Measurements from ENCODE around the gene RPA4. TPM values are rescaled to one million over a fixed set of nuclear protein-coding genes. Genes with fewer than 3 reads are reported as not detected.

The RPA4 gene
- 10.1 and 11.8 TPM in 2 replicates for total RNA-seq (2013; cell fraction: nucleolus; rRNA removed)
- total RNA-seq (2014; rRNA removed): 0.73 and 1.1 TPM in 2 replicates
- 0.83 and 1.3 TPM in 2 replicates for total RNA-seq (2014; rRNA removed; fragmentation: Illumina TruSeq; extraction: Trizol)
- 0.62 and 0.66 TPM in 2 replicates for total RNA-seq (2021)
- 0.17 TPM for polyA plus RNA-seq (2011; ENCODE audit: low read depth)
- polyA plus RNA-seq (2011; rRNA removed): 0.26 and 0.42 TPM in 2 replicates
- polyA plus RNA-seq (2011; cell fraction: cytosol; rRNA removed): 0.12 and 0.32 TPM in 2 replicates
- polyA plus RNA-seq (2011; cell fraction: nucleus; rRNA removed): 0.88 and 1.1 TPM in 2 replicates
- 0.08 TPM in 1 of 2 replicates, not detected in the other for polyA plus RNA-seq (2012)
- polyA plus RNA-seq (2014; fragmentation: Illumina TruSeq; extraction: Trizol): 0.11 and 0.25 TPM in 2 replicates
- under 1 TPM; 0.26 to 0.84 TPM for polyA plus RNA-seq (2014; fragmentation: Nextera tagmentation; extraction: Ambion mirVana)
- 0.16 and 0.45 TPM in 2 replicates for polyA plus RNA-seq (2014; rRNA removed)
- under 1 TPM; 0.20 TPM for polyA plus RNA-seq (2016; fragmentation: Nextera tagmentation; extraction: Ambion mirVana)
- polyA minus RNA-seq (2011; rRNA and poly(A)+ RNA removed): 4.7 and 4.9 TPM in 2 replicates
- not detected in 2 replicates for polyA minus RNA-seq (2011; cell fraction: cytosol; rRNA and poly(A)+ RNA removed)
- 5.4 and 10.0 TPM in 2 replicates for polyA minus RNA-seq (2011; cell fraction: nucleus; rRNA and poly(A)+ RNA removed)
- Bru-seq, nascent RNA: percentile 55 among the genes with signal in this experiment
- BruChase-seq, experiment 1, labeled RNA remaining after a 6-hour chase: percentile 43 among the genes with signal in this experiment
- percentile 44 among the genes with signal in this experiment for BruChase-seq, experiment 2, labeled RNA remaining after a 2-hour chase
- long read RNA-seq, experiment 1: 0 reads
- long read RNA-seq, experiment 2, partial matches to known transcripts: 0 of 1 reads
- long read RNA-seq, experiment 2, other reads (novel, unspliced or antisense): 0 of 1 reads

GRCh38 chrX:96883608-96884007, at the start of gene RPA4:
RPA4 (plus strand) TSS chrX:96883908; CDS start chrX:96884311, 403 bp downstream.
- FAIRE-seq (no peak), DNase-seq (ENCODE audit: low read depth, low spot score) (no peak), ATAC-seq (no peak)
- ChIA-PET POLR2A (no interaction called here), CTCF (no interaction called here), SMC1A (ENCODE audit: uncharacterized antibody, unreplicated experiment) (no interaction called here), RAD21 (ENCODE audit: unreplicated experiment) (no interaction called here)
- H3K27me3 ChIP-seq (replicated peaks in 1 of 2; ENCODE audit: control insufficient read depth in 2 of 2, insufficient read depth in 2 of 2, low read length in 1 of 2): no peaks in the 10 kb centered on the region
- WGBS (ENCODE audit: insufficient coverage, insufficient replicate concordance, low lambda C conversion rate, missing lambda C conversion rate): 73% methylated on average over 10 of the region's 10 CpGs
- no peaks in the 10 kb centered on the region for H3K36me3 ChIP-seq (ENCODE audit: control insufficient read depth in 2 of 2, insufficient read depth in 2 of 2, low read length in 1 of 2)
- H4K20me1 ChIP-seq (ENCODE audit: control insufficient read depth, insufficient read depth): no peaks in the 10 kb centered on the region
- no peak within 1 kb of the TSS for H3K9ac ChIP-seq (ENCODE audit: control insufficient read depth, insufficient read depth, low read length)
- intact Hi-C loops (cut with micrococcal nuclease; ENCODE audit: unreplicated experiment): no loop called here
- in situ Hi-C loops (cut with MboI): no loop called here
- H3K9me3 ChIP-seq (replicated peaks; ENCODE audit: control insufficient read depth, insufficient read depth, low read length): no peaks in the 10 kb centered on the region
- no TSS peak for BruUV-seq (replicated peaks)
- H3K4me3 ChIP-seq: no peak within 1 kb of the TSS
- no peak within 1 kb of the TSS for H2AFZ ChIP-seq (ENCODE audit: control insufficient read depth, low read depth, low read length)
- no peak within 1 kb of the TSS for H3K4me2 ChIP-seq (ENCODE audit: control insufficient read depth, insufficient read depth)
- H3K27ac ChIP-seq (ENCODE audit: control insufficient read depth, insufficient read depth): no peak within 1 kb of the TSS
- H3K79me2 ChIP-seq (ENCODE audit: control insufficient read depth, insufficient read depth, low read length): no peaks in the 10 kb centered on the region
- no peaks in the 10 kb centered on the region for H3K4me1 ChIP-seq (ENCODE audit: control insufficient read depth, insufficient read depth, low read length)
- TF ChIP-seq FOXK2 (IDR thresholded peaks at IDR 0.05) (no peak), E2F8 (IDR thresholded peaks at IDR 0.05; ENCODE audit: low read depth, partially characterized antibody) (no peak), PRDM15 (CRISPR knock-in tag; IDR thresholded peaks at IDR 0.05) (no peak), ZNF274 (IDR thresholded peaks at IDR 0.05; ENCODE audit: insufficient read depth, insufficient read length) (no peak), SREBF2 (IDR thresholded peaks at IDR 0.05; ENCODE audit: low read length) (no peak), ZBTB11 (CRISPR knock-in tag; IDR thresholded peaks at IDR 0.05) (no peak), RBBP5 (conservative IDR thresholded peaks at IDR 0.05) (no peak), ASH2L (IDR thresholded peaks at IDR 0.05; ENCODE audit: borderline replicate concordance, low read depth) (no peak), CHD1 (IDR thresholded peaks at IDR 0.05; ENCODE audit: low read depth, low read length) (no peak), NRF1 (conservative IDR thresholded peaks at IDR 0.05; ENCODE audit: low read depth, low read length) (no peak), CBX5 (IDR thresholded peaks at IDR 0.05; ENCODE audit: low read depth) (no peak), ZNF622 (IDR thresholded peaks at IDR 0.05) (no peak)
